GM19351 (cell line): ENCODE results near the gene DHCR7.

ENCODE experiments used
- ATAC-seq: cut with Tn5 transposase; IDR thresholded peaks from one replicate; pipeline ENCODE4 v1.9.1; 2021; ENCODE audit warnings: mild to moderate bottlenecking, moderate library complexity; ENCODE audit not compliant: unreplicated experiment

DHCR7 gene

GRCh38 chr11:71458146-71459070 is 10.2 kb upstream of the DHCR7 start:
- no peak for ATAC-seq

DNA sequence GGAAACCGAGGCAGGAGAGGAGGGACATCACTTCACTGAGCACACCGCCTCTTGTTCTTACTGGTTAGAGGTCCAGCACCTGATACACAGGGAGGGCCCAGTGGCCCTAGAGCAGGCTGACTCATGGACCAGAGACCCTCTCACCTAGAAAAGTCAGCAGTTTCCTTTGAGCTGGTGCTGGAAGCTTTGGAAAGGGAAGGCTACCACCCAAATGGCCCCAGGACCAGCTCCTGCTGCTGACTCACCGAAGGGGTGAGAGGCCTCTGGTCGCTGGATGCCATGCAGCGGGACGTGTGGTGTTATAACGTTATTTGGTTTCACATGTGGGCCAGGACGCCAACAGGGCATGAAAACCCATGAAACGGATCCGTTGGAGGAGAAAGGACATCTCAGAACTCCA is 8.6 kb upstream of the DHCR7 start:
- ATAC-seq, result no peak

DNA sequence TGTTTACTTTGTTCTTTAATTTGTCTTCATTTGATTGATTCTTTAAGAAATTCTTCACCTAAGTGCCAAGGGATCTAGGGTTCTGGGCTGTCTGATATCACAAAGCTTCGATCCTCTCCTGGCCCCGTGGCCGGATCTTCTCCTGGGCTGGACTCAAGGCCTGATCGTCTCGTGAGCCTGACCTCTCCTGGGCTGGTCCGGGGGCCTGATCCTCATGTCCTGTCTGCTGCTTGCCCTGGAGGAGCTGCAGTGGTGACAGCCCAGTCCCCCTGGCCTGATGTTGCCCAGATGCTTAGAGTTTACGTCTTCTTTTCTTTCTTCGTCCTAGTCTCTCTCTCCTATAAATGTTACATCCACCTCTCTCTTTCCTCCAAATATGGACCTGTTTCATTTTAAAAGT is 8.1 kb upstream of the DHCR7 start:
- ATAC-seq, result no peak

DNA sequence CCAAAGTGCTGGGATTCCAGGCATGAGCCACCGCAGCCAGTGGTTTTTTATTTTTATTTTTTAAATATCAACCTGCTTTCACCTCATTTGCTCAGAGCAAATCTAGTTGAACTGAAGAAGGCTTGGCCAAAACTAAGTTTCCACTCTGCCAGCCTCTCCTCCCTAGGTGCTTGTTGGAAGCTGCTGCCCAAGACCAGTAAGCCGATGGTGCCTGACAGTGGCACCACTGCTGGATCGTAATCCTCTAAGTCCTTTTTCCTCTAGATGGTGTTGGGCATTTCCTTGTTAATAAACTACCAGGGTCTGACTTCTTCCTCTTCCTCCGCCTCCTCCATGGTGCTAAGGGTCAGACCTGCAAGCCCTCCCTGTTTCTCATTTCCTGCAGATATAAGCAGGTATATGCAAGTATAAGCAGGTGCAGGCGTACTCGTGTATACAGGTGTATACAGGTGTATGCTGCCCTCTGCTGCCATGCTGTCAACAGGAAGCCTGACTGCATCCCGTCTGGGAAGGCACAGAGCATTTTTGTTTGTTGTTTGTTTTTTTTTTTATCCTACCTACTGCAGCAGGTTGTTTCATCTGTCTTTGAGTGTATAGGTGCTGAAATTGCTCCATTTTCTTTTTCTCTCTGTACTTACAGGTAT is 6.4 kb upstream of the DHCR7 start:
- no peak for ATAC-seq

DNA sequence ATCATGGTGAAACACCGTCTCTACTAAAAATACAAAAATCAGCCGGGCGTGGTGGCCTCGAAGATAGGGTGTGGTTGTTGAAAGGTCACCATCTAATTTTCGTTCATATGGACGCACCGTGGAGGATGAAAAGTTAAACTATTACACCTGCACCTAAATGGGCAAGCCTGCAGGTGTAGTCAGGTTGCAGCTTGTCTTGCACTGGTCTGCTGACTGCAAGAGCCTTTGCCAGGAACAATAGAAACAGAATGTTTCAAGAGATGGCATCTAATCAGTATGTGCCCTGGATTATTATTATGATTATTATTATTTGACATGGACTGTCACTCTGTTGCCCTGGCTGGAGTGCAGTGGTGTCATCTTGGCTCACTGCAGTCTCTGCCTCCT is 5.7 kb upstream of the DHCR7 start:
- ATAC-seq, result no peak

DNA sequence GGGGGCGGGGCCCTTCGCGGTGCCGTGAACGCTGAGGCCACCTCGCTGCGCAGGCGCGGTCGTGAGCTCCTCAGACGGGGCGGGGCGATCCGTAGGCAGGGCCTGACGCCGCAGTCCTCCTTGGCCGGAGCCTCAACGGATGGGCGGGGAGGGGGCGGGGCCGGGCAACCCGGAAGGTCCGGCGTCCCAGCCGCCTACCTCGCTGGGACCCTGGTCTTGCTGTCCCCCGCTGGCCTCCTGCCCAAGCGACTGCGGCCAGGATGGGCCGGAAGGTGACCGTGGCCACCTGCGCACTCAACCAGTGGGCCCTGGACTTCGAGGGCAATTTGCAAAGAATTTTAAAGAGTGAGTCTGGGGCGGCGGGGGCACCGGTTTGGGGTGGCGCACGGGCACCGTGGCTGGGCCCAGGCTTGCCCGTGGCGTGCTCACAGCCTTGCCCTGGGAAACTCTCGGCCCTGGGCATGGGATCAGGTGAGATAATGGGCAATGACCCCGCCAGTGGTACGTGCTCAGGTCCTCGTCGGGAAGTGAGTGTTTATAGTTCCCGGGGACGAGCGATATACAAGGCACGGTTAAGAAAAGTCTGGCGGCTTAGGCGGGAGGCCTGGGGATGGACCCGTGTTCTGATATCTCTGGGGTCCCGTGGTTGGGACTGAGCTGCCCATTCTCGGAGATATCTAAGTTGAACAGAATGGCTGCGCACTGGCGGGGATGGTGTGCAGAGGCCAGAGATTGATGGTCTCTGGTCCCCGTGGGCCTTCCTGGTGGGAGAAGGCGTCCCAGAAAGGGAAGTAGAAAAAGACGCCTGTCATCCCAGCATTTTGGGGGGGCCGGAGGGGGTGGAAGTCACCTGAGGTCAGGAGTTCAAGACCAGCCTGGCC is 5.1 kb upstream of the DHCR7 start, which contains the start of gene NADSYN1:
Gene NADSYN1, plus strand, starts transcription at position 167 of the 881 bp plus-strand sequence. Its CDS starts 94 bp downstream, at position 261.
- ATAC-seq, result peak; percentile 45

DNA sequence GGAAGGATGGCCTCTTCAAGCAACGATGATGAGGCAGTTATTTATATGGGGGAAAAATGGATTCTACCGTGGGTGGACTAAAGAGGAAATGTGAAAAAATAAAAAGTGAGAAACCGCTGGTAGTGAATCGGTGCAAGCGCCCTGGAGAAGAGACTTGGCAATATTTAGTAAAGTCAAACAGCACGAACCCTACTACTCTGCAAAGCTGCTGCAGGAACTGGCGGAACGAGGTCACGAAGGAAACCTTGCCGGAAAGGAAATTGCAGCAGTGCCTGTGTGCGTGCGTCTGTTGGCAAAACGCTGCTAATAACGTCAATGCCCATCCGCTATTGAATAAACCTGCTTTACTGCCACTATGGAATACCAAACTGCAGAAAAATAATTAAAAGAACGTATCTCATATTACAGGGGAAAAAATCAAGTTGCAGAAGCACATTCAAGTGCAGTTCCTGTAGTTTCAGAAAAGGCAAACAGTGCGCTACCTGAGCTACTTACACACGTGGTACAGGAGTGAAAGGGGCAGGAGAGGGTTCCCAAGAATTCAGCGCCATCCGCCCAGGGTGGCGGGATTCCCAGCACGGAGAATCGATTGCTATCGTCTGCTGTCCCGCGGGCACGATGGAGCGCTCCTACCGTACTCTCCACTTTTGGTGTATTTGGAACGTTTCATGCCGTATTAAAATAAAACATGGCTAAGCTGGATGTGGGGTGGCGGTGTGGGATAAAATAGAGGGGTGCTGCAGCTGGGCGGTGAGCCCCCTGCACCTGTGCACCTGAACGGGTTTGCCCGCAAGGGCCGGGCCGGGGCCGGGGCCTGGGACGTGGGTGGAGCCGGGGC is 4.2 kb upstream of the DHCR7 start:
- ATAC-seq, result no peak

GRCh38 chr11:71451596-71452198 is 3.5 kb upstream of the DHCR7 start:
- ATAC-seq, result no peak

- no peak for ATAC-seq
These were observed 2.7 kb upstream of the DHCR7 start for GRCh38 chr11:71450939-71451338.

DNA sequence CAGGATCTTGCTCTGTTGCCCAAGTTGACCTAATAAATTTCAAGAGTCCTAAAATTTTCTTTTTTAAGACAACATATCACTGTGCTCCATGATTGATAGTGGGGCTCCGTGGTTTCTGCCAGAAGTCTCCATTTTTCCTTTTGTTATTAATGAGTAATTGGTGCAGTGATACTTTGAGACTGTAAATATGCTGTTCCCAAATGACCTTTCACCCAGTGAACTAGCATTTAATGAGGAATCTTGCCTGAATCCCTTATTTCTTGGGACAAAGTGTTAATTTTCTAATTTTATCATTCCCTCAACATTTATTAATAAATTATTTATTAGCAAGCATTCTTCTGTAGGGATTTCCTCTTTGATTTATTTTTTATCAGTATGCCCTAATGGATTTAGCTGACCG is 2.3 kb upstream of the DHCR7 start:
- no peak for ATAC-seq

- ATAC-seq, result no peak
These were observed 1.4 kb upstream of the DHCR7 start for GRCh38 chr11:71449596-71449995.

DNA sequence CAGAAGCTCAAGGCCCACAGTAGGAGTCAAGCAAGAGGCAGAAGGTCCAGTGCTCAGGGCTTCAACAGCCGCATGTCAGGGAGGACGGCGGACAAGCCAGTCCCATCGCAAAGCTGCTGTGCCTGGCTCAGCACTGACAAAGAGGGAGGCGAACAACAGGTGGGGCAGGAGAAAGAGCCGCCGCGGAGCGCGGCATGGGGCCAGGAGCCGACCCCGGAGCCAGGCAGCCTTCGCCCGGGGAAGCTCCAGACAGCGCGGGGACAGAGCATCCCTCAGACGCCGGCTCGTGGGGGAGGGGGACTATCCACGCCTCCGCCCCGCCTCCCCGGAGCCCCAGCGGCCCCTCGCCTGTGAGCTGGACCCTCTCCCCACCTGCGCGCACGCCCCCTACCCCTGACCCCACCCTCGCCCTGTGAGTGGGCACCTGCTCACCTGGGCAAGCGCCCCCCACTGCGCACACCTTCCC is 369 bp downstream of the DHCR7 start:
- no peak for ATAC-seq

DNA sequence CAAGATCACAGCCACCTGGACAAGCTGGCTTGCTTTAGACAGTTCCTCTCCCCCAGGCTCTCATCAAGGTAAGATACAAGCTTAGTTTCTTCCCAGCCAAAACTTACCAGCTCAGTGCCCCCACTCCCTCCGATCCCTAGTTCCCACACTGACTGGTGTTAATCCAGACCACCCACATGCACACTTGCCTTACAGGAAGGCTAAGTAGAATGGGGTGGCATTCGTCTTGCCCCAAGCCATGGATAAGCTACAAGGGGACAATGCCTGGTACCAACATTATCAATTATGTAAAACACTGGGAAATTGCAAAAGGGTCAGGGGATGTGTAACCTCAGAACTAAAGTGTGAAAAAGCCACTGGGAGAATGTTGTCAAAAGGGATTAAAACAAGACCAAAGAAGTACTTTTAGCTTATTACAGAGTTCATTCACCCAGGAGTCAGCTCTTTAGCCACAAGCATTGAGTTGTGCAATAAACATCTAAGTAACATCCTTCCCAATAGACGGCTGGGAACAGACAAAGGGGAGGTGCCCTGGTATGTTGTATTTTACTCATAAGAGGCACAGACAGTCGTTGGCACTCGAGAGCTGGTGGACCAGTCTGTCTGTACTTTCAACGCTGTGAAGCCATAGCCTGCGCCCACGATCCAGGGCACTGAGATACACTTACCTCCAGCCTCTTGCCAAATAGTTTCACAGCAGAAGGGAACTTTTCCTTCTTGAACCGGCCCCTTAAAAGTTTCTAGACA is 1.1 kb downstream of the DHCR7 start:
- ATAC-seq, result no peak

DNA sequence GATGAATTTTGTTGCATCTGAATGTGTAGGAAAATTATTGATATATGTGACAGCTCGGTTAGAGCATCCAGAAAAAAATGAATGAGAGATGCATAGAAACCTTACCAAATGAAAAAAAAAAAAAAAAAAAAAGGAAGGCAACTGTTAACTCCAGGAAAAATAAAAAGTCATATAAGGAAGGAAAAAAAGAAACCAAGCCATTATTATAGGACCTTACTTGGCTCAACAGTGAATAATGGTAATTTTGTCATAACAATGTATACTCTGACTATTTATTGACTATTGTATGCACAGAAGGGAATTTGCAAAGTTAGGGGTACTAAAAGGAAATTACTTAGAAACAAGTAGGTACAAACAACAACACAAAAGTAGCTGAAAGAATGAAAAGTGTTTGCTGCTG is 2.0 kb downstream of the DHCR7 start:
- ATAC-seq, result no peak

GRCh38 chr11:71444811-71445210 is 3.4 kb downstream of the DHCR7 start:
- no peak for ATAC-seq

- no peak for ATAC-seq
These were observed 4.3 kb downstream of the DHCR7 start for GRCh38 chr11:71443736-71444445.

GRCh38 chr11:71442880-71443279 is 5.3 kb downstream of the DHCR7 start:
- ATAC-seq, result no peak

GRCh38 chr11:71442123-71442522 is 6.1 kb downstream of the DHCR7 start:
- ATAC-seq, result no peak

- ATAC-seq, result no peak
These were observed 6.9 kb downstream of the DHCR7 start for GRCh38 chr11:71441251-71441650.
